ENCODE results near the gene VPS18. TPM values are rescaled to one million over a fixed set of nuclear protein-coding genes. Genes with fewer than 3 reads are reported as not detected.

The VPS18 gene
- total and polyA plus RNA-seq, 2 donors, result 15.1 to 19.3 TPM

DNA sequence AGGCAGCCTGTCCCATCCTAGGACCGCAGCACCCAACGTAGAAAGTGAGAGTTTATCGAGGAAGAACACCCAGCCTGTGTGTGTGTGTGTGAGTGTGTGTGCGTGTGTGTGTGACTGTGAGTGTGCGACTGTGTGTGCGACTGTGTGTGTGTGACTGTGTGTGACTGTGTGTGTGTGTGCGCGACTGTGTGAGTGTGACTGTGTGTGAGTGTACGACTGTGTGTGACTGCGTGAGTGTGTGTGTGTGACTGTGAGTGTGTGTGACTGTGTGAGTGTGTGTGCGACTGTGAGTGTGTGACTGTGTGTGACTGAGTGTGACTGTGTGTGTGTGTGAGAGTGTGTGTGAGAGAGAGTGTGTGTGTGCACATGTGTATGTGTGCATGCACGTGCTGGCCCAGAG is 19.8 kb downstream of the VPS18 start:
- Histone ChIP-seq H3K36me3 (ENCODE audit: insufficient read depth) (no peaks in the 10 kb centered on the region), H3K27ac (ENCODE audit: low read depth) (no peak overlapping the region), H3K4me3 (ENCODE audit: low read depth, low read length) (no peak overlapping the region), H3K4me1 (ENCODE audit: insufficient read depth) (no peaks in the 10 kb centered on the region)
- WGBS, result 97% methylated on average over 12 of the region's 12 CpGs
- no peak for DNase-seq (ENCODE audit: extremely low spot score)

DNA sequence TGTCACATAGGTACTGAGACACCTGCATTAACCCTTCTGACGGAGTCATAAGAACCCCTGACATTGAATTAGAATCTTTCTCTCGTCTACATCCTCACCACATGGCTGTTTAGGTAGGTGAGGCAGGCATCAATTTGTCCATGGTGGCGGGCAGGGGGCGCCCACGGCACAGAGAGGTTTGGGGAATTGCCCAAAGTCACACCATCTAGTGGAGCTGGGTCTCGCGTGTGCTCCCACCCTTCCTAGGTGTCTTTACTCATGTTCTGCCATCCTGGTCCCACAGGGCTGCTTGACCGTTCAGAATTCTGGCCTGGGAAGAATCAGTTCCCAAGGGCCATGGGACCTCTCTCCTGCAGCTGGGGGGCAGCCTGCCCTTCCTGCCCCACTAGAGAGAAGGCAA is 20.2 kb downstream of the VPS18 start:
- Histone ChIP-seq H3K27ac (ENCODE audit: low read depth) (no peak overlapping the region), H3K36me3 (ENCODE audit: insufficient read depth) (no peaks in the 10 kb centered on the region), H3K4me1 (ENCODE audit: insufficient read depth) (no peaks in the 10 kb centered on the region), H3K4me3 (ENCODE audit: low read depth, low read length) (no peak overlapping the region)
- DNase-seq (ENCODE audit: extremely low spot score), result no peak
- WGBS, result 88% methylated on average over 8 of the region's 8 CpGs

DNA sequence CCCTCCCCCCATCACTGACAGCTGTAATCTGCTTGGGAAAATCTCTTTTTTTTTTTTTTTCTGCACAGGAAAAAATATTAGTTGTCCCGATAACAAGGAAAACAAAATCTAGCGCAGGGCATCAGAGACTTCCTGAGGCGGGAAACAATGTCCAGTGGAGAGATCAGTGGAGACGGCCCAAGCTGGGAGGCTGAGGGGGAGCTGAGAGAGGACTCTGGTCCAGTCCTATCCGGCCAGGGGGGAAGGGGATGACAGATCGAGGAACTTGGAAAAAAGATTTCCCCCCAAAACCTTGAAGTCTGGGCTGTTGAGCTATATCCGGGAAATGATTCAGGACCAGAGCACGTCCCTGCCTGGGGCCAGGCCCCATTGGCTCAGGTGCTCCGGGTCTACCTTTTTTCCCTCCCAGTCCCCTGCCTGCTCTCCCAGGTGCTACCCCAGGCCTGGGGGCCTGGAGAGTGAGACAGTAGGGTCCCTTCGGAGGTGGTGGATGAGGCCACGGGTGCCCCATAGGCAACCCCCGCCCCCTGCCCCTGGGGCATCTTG is 20.9 kb downstream of the VPS18 start:
- Histone ChIP-seq H3K4me1 (ENCODE audit: insufficient read depth) (no peaks in the 10 kb centered on the region), H3K4me3 (ENCODE audit: low read depth, low read length) (no peak overlapping the region), H3K27ac (ENCODE audit: low read depth) (no peak overlapping the region), H3K36me3 (ENCODE audit: insufficient read depth) (no peaks in the 10 kb centered on the region)
- 83% methylated on average over 12 of the region's 12 CpGs for WGBS
- no peak for DNase-seq (ENCODE audit: extremely low spot score)

DNA sequence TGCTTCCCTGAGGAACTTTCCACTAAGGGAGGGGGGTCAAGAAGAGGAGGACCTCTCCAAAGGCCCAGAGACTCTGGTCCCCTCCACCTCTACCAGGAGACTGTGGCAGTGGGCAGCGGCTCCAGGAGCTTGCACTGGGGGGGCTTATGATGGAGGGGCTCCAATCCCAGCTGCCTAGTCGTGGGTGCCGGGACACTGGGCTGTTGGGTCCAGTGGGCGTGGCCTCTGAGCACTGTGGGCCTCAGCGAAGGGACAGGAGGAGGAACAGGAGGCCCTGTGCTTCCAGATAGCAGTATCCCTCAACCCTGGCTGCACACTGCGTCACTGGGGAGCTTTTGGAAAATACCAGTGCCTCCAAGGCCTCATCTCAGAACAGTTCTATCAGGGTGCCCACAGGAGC is 21.4 kb downstream of the VPS18 start:
- no peaks in the 10 kb centered on the region for H3K4me1 ChIP-seq (ENCODE audit: insufficient read depth)
- no peaks in the 10 kb centered on the region for H3K36me3 ChIP-seq (ENCODE audit: insufficient read depth)
- no peak overlapping the region for H3K27ac ChIP-seq (ENCODE audit: low read depth)
- WGBS, result 68% methylated on average over 6 of the region's 6 CpGs
- DNase-seq (ENCODE audit: extremely low spot score), result no peak
- no peak overlapping the region for H3K4me3 ChIP-seq (ENCODE audit: low read depth, low read length)

DNA sequence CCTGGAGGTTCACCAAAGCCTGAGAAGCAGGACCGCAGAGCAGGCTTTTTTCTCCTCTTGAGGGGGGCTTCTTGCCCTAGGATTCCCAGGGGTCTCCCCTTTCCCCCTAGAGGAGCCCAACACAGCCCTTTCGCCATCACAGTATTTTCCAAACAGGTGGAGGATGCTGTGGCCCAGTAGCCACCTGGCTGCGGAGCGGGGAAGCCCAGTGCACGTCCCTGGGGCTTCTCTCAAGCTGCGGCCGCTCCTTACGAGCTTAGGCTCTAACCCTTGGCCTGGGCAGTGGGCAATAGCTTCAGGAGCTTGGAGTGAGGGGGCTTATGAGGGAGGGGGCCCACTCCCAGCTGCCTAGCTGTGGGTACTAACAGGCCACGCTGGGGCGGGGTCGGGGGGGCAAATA is 23.3 kb downstream of the VPS18 start:
- WGBS, result 73% methylated on average over 11 of the region's 11 CpGs
- no peak for DNase-seq (ENCODE audit: extremely low spot score)
- Histone ChIP-seq H3K4me3 (ENCODE audit: low read depth, low read length) (no peak overlapping the region), H3K36me3 (ENCODE audit: insufficient read depth) (no peaks in the 10 kb centered on the region), H3K4me1 (ENCODE audit: insufficient read depth) (no peaks in the 10 kb centered on the region), H3K27ac (ENCODE audit: low read depth) (no peak overlapping the region)

DNA sequence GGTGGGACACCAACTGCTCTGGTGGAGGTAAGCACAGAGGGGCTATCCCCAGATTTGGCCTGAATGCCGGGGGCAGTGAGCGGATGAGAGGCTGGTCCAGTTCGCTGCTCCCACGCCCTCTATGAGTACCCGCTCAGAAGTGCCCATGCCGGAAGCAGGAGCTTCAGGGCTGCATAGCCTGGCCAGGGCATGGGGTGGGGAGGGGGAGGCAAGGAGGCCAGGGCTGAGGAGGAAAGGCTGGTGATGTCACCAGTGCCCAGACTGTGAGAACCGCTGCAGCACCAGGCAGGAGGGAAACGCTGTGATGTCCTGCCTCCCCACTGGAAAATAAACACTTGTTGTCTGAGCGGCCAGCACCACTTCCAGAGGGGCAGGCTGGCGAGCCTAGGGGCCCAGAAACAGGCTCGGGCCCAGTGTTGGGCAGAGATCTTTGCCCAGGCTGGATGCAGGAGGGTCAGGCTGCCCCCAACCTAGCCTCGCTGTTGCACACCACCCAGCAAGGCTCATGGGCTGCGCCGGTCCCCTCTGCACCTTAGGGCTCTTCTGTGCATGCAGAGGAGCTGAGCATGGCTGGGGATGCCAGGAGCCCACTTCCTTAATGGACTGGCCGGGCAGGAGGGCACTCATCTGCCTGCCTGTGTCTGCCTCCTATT is 24.0 kb downstream of the VPS18 start:
- no peak overlapping the region for H3K27ac ChIP-seq (ENCODE audit: low read depth)
- no peak for DNase-seq (ENCODE audit: extremely low spot score)
- H3K4me1 ChIP-seq (ENCODE audit: insufficient read depth), result no peaks in the 10 kb centered on the region
- H3K36me3 ChIP-seq (ENCODE audit: insufficient read depth), result no peaks in the 10 kb centered on the region
- no peak overlapping the region for H3K4me3 ChIP-seq (ENCODE audit: low read depth, low read length)
- WGBS, result 83% methylated on average over 15 of the region's 15 CpGs

DNA sequence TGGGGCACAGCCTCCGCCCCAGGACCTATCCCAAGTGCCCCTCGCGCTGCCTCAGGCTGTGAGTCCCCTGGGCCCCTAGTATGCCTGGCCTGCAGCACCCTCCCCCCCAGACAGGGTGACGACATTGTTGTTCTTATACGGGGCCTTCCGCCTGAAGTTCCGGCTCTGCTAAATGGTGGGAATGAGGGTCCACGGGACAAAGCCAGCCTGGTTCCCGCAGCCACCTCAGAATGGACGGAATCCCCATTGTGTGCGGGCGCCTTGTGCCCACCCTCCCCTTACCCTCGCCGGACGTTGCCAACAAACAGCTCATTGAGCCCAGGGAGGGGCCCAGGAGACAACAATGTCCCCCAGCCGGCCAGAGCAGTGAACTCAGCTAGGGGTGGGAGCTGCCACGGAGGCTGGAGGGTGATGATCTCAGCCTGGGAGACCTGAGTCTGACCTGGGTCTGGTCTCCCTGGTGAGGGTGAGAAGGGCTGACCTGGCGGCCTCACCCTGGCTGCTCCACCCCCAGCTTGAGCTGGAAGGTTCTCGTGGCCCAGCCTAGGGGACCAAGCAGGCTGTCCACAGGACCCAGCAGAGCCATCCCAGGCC is 24.6 kb downstream of the VPS18 start:
- H3K4me3 ChIP-seq (ENCODE audit: low read depth, low read length), result no peak overlapping the region
- H3K27ac ChIP-seq (ENCODE audit: low read depth), result no peak overlapping the region
- H3K36me3 ChIP-seq (ENCODE audit: insufficient read depth), result no peaks in the 10 kb centered on the region
- WGBS, result 71% methylated on average over 19 of the region's 19 CpGs
- no peaks in the 10 kb centered on the region for H3K4me1 ChIP-seq (ENCODE audit: insufficient read depth)
- DNase-seq (ENCODE audit: extremely low spot score), result no peak

DNA sequence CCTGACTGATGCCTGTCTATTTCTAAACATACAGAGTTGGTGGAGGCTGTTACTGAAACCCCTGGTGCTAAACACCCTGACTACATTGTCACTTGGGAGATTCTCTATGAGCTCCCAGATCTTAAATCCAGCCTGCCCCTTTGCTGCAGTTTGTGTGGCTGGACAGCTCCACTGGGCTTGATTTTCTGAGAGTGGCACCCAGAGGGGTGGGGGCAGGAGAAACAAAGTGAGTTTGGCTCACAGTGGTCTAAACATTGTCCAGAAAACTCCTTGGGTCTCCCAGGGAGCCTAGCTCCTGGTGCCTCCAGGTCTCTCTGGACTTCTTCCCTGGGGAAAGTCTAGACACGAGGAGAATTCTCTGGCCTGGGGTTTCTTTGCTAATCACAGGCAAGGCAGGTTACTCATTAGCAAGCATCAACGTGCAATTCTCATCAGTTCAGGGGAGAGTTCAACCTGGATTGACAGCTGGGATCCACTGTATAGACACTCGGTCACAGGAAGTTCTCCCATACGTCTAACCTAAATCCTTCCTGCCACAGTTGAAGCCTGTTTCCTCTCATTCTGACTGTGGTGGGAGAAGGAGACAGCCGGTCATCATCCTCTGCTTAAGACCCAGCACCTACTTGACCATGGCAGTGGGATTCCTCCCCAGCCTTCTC is 27.8 kb downstream of the VPS18 start:
- Histone ChIP-seq H3K4me1 (ENCODE audit: insufficient read depth) (no peaks in the 10 kb centered on the region), H3K36me3 (ENCODE audit: insufficient read depth) (no peaks in the 10 kb centered on the region), H3K4me3 (ENCODE audit: low read depth, low read length) (no peak overlapping the region), H3K27ac (ENCODE audit: low read depth) (no peak overlapping the region)
- WGBS, result 80% methylated on average over 5 of the region's 5 CpGs
- no peak for DNase-seq (ENCODE audit: extremely low spot score)

DNA sequence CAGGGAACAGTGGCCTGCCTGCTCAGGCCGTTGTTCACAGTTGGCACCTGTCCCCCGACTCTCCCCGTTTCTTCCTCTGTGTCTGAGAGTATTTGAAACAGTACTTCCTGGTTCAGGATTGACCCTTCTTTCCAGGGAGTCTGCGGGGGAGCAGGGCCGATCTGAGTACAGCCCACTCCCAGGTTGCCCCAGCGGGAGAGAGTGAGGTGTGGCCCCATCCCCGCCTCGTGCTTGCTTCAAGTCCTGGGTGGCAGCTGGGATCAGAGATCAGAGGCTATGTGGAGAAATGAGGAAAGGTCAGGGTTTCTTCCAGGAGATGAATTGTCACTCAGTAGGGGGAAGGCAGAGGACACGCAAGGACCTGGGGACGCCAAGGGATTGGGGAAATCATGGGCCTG is 28.4 kb downstream of the VPS18 start:
- no peaks in the 10 kb centered on the region for H3K36me3 ChIP-seq (ENCODE audit: insufficient read depth)
- no peak overlapping the region for H3K4me3 ChIP-seq (ENCODE audit: low read depth, low read length)
- no peak overlapping the region for H3K27ac ChIP-seq (ENCODE audit: low read depth)
- 74% methylated on average over 10 of the region's 10 CpGs for WGBS
- H3K4me1 ChIP-seq (ENCODE audit: insufficient read depth), result no peaks in the 10 kb centered on the region
- DNase-seq (ENCODE audit: extremely low spot score), result no peak

DNA sequence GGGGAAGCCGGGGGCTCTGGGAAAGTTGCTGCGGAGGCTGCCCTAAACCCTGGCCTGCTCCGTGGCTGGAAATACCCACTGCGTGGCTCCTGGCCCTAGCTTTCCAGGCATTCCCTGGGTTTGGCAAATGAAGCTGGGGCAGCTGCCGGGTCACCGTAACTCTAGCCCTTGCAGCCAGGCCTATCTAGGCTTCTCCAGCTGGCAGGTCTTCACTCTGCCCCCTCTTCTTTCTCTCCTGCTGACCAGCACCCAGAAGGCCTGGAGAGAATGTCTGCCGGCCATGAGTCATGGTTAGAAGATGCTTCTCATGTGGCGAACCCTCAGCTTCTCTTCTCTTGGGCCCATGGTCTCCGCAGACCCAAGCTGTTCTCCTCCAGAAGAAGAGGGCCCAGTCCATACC is 29.3 kb downstream of the VPS18 start:
- Histone ChIP-seq H3K27ac (ENCODE audit: low read depth) (no peak overlapping the region), H3K36me3 (ENCODE audit: insufficient read depth) (no peaks in the 10 kb centered on the region), H3K4me3 (ENCODE audit: low read depth, low read length) (no peak overlapping the region), H3K4me1 (ENCODE audit: insufficient read depth) (no peaks in the 10 kb centered on the region)
- 93% methylated on average over 9 of the region's 9 CpGs for WGBS
- DNase-seq (ENCODE audit: extremely low spot score), result no peak

DNA sequence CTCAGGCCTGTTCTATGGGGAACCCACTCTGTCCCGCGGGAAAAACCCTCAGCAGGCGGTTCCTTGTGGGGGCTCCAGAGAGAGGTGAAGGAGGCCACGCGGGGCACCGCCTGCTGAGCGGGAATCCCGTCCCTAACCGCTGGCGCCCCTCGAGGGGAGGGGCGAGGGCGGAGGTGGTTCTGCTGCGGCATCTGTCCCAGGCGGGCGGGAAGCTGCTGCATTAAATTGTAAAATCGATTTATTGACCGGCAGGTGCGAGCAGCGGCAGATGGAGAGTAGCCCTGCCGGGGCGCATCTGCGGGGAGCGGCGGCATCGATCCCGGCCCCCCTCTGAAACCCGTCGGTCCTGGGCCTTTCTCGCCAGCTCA is 31.2 kb downstream of the VPS18 start:
- no peak for DNase-seq (ENCODE audit: extremely low spot score)
- 41% methylated on average over 30 of the region's 30 CpGs for WGBS
- peaks cover 2% of the 10 kb centered on the region for H3K4me1 ChIP-seq (ENCODE audit: insufficient read depth)
- no peaks in the 10 kb centered on the region for H3K36me3 ChIP-seq (ENCODE audit: insufficient read depth)
- no peak overlapping the region for H3K4me3 ChIP-seq (ENCODE audit: low read depth, low read length)
- H3K27ac ChIP-seq (ENCODE audit: low read depth), result no peak overlapping the region

DNA sequence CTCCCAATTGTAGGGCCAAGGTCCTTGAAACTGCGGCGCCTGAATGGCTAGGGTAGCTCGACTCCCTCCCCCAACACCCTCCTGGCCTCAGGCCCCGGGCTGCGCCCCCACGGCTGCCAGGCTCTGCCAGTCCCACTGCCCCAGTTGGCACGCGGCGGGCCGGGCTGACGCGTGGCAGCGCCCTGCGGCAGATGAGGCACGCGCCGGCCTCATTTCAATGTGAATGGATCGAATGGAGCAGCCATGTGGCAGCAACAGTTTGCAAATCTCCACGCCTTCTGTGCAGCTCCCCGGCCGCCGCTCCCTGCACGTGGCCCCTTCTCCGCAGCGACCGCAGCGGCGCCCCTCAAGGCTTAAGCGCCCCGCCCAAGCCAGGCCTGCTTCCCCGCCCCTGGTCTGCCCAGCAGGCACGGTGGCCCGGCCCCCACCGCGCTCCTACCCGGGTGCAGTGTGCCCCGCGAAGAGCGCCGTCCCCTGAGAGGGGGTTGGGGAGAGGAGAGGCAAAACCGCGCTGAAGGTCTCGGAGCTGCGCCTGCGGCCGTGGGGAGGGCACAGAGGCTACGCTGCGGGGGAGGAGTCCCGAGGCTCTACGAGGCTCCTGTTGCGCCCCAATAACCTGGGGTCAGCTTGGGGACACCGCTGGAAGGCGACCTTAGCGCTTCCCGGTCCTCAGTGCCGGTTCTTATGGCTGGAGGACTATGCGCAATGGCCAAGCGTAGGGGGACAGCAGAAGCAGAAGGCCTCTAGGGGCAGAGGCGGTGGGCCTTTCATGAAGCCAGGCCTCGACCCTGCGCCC is 31.8 kb downstream of the VPS18 start:
- no peak for DNase-seq (ENCODE audit: extremely low spot score)
- H3K4me3 ChIP-seq (ENCODE audit: low read depth, low read length), result peak overlapping the region; percentile 1
- H3K27ac ChIP-seq (ENCODE audit: low read depth), result no peak overlapping the region
- no peaks in the 10 kb centered on the region for H3K36me3 ChIP-seq (ENCODE audit: insufficient read depth)
- 17% methylated on average over 61 of the region's 61 CpGs for WGBS
- peaks cover 2% of the 10 kb centered on the region for H3K4me1 ChIP-seq (ENCODE audit: insufficient read depth)

DNA sequence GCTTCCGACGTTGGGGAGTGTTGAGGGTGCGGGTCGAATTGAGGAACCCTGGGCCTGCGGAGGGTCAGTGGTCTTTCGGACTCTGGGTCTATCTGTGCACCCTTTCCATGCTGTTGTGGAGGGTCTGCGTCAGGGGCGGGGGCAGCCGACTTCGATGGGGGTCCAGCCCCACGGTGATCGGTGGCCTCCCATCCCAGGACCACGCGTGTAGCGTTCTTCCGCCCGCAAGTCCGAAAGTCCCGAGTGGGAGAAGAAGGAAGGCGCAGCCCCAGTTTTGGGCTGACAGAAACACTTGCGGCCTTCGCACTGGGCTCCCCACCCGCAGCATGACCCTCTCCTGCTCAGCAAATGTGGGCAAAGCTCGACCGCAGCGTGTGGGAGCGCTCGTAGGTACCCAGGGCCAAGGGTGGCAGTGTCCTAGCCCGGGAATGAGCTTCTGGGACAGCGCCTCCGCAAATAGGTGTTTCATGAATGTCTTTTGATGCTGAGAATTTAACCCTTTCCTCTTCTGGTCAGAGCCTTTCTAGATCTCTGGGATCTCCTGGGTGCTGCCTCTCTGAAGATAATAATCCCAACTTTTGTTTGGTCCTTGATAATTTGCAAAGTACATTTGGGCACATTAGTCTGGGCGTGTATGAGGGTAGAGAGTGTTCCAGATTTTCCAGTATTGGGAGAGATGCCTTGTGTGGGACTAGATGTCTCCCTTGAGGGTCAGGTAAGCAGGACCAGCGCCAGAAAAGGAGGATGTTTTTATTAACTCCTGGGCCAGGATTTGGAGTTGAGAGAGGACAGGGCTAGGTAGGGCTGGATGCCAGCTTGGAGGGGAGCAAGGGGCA is 32.6 kb downstream of the VPS18 start:
- 65% methylated on average over 33 of the region's 33 CpGs for WGBS
- H3K4me1 ChIP-seq (ENCODE audit: insufficient read depth), result peaks cover 2% of the 10 kb centered on the region
- H3K36me3 ChIP-seq (ENCODE audit: insufficient read depth), result no peaks in the 10 kb centered on the region
- no peak overlapping the region for H3K27ac ChIP-seq (ENCODE audit: low read depth)
- peak overlapping the region; percentile 1 for H3K4me3 ChIP-seq (ENCODE audit: low read depth, low read length)
- no peak for DNase-seq (ENCODE audit: extremely low spot score)
